H1 (cell line): Measurements from ENCODE around the gene OPRD1. TPM values are rescaled to one million over a fixed set of nuclear protein-coding genes. Genes with fewer than 3 reads are reported as not detected.

Experiments used
- NANOG ChIP-seq: IDR thresholded peaks from 2 replicates; pipeline ENCODE4 v1.6.1; 2011; ENCODE audit warnings: low read length, low read depth, mild to moderate bottlenecking, inconsistent platforms; ENCODE audit not compliant: insufficient read depth, poor library complexity, severe bottlenecking
- polyA plus RNA-seq, 7 experiments: library from polyadenylated mRNA; depleted of rRNA in 3 of 7; stranded (reverse) in 5 of 7; unstranded in 2 of 7; fragments of >200 nt in 5 of 7; fragments of 200-250 nt in 2 of 7; gene quantifications; 1 replicate in 5 of 7; 2 replicates in 1 of 7; 4 replicates in 1 of 7; pipeline versions ENCODE4 v1.2.1 to v1.2.3, GENCODE V29; 2011 to 2013; ENCODE audit warnings: missing spikeins in 2 of 7, mixed read lengths in 2 of 7
- total RNA-seq: library from RNA; stranded (reverse); fragmentation: NEBNext Ultra II Directional; extraction: Animal tissue kit (Norgen Biotek cat#: 25700); gene quantifications from 2 replicates; pipeline ENCODE4 v1.2.1, GENCODE V29; 2021

Gene OPRD1
- total and polyA plus RNA-seq, 2 of the 8 experiments (the other 6 are each of a cell fraction or from before 2014, with no cell fraction given) = 2.6 to 3.7 TPM

- TF ChIP-seq NANOG = no peak
- TF ChIP-seq, all 59 proteins: peak for 5
Measured at GRCh38 chr1:28893403-28894102, 81.6 kb downstream of the OPRD1 start (continued).
